C4-2B (cell line): ENCODE results near the gene GLRX.

Source experiments
- CTCF ChIP-seq: fragments of 450-650 bp; conservative IDR thresholded peaks from 2 replicates; pipeline ENCODE4 v1.5.1; 2017; ENCODE audit warnings: mild to moderate bottlenecking
- ZFX ChIP-seq: fragments of 450-650 bp; IDR thresholded peaks from 2 replicates; pipeline ENCODE4 v1.6.1; 2017

GRCh38 chr5:95825495-95825894 is 3.0 kb upstream of the GLRX start:
- TF ChIP-seq CTCF: no peak
- no peak for TF ChIP-seq ZFX
